SIG-M5 treated with dmso at 0.1 percent for 504 hours (cell line): ENCODE results near the gene ACBD4.

Experiments
- DNase-seq: peaks from one replicate; lab custom pipeline; 2025; ENCODE audit not compliant: unreplicated experiment; lab: John Stamatoyannopoulos, UW

The ACBD4 gene

DNA sequence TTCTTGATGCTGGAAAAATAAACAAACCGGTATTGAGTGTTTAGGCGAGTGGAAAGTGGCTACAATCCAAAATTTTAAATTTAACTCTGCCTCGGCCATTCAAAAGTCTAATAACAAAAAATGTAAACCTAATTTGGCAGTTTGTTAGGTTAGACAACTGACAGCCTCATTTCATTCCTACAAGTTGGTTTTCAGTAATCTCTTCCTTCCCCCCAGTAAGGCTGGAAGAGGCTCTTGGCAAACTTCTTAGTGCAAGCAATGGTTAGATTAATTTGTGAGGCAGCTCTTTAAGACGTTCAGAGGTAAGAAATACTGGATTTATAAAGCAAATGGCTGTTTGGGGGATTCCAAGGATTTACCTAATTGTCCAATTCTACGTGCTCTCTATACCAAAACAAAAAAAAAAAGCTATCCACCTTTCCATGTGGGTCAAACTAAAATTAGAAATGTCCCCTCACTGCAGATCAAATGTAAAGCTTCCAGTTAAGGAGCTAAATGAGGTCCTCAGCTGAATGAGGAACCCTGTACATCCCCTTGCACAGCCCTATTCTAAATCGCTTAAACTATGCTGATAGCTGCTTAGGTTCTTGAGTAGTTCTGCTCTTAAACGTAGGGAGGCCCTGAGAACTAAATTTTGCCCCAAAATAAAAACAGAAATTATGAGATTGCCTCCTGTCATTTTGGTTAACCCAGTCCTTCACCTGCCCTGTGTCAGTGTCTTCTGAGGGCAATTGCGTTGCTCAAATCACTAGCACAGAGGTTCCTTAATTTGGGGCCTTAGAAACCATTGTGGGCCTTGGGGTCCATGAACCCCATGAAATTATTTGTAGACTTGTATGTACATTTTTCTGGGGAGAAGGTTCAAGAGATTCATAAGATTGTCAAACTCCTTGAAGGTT, 15.7 kb downstream of the ACBD4 start:
- DNase-seq = peak; percentile 53

DNA sequence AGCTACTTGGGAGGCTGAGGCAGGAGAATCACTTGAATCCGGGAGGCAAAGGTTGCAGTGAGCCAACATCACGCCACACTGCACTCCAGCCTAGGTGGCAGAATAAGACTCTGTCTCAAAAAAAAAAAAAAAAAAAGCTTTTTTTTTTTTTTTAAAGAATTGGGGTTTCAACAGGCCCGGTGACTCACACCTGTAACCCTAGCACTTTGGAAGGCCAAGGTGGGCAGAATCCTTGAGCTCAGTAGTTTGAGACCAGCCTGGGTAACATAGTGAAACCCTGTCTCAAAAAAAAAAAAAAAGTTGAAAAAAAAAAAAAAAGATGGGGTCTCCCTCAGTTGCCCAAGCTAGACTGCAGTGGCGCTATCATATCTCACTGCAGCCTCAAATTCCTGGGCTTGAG, 19.5 kb downstream of the ACBD4 start:
- no peak for DNase-seq

DNA sequence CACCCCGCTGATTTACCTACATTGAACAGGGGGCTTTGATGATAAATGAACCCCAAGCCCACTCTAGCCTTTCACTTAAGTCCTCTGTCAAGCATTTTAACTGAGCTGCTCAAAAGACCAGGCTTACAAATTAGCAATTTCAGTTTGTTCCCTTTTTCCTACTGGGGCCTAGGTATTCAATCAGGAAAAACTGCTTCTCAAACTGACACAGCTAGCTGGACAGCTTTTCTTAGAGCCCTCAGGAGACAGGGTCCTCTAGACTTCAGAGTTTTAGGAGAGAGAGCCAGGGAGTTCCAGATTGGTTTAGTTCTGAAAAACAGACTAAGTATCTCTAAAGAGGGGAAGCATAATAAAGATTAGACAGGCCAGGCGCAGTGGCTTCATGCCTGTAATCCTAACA, 20.0 kb downstream of the ACBD4 start:
- DNase-seq = no peak

DNA sequence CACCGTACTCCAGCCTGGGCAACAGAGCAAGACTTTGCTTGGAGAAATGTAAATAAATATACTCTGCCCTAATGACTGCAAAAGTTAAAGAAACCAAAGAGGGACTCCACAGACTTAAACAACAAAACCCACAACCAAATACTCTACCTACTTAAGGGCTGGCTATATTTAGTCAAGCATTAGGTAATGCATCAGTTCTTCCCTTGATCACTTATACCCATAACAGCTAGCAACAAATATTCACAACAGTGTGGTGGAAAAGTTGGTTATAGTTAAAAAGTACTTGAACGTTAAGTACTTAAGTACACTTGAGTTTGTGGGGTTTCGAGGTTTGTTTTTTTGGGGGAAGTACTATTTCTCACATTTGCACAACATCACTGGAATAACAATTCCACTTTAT, 20.8 kb downstream of the ACBD4 start:
- no peak for DNase-seq

DNA sequence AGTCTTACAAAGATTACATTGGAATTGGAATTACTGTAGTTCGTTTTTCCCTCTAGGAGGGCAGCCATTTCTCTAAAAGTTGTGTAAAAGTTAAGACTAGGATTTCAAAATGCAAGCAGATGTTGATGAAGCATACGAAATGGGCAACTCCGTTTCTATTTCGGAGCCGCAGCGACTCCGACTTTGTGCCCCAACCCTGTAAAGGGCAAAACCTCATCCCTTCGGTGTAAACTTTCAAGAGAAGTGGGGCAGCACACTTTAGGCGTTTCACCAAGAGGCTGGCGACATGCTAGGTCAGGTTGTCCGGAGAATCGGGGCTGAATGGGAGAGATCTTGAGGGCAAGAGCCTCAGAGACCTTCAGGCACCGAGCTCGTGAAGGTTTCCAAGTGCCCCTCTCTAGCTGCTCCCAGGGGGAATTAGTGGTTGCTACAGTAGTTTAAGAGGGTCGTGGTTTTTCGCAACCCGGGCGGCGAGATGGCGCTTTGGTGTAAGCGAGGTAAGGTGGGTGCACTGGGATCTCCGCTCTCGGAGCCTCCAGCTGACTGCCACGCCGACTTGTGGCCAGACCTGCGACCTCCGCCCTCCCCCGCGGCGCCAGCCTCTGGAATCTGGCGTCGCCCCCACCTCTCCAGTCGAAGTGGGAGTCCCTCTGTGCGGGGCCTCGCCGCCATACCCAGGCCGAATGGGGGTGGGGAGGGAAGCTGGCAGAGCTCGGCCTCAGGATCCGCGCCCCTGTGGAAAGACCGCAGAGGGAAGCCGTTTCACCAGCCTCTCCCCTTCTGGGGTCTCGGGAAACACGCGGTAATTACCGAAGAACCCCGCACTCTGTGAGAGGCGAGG, 25.2 kb downstream of the ACBD4 start:
- peak; percentile 59 for DNase-seq

DNA sequence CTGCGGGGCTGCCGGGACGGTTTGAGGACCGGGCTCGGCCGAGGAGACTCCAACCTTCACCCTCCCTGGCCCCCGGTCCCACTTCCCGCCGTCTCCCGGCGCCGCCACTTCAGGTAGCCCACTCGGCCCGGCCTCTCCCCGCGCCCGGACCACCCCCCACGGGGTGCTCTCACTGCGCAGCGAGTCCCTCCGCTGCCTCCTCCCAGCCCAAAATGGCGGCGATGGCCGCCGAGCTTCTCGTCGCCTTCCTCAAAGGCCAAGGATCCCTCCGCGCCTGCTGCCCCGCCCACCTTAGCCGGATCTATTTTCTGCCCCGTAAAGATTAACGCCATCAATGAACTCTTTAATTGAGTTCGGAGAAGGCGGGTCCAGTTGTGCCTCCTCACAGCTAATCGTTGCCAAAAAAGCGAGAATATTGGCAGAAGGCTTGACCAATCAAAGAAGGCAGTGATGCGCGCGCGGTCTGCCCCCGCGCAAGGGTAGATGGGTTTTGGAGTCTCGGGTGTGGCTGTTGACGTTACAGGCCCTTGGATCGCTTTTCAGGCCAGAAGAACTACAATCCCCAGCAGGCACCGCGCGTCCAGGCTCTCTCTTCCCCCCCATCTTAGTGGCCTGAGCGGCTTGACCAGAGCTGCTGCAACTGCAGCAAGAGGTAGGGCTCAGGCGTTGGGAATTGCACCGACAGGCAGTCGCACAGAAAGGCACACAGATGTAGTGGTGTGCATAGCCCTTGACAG, 26.0 kb downstream of the ACBD4 start, which contains the start of gene HEXIM2:
HEXIM2 (plus strand) TSS at position 588 of the 737 bp plus-strand sequence. CDS start 919 bp downstream, outside the sequence.
- DNase-seq = peak; percentile 99

DNA sequence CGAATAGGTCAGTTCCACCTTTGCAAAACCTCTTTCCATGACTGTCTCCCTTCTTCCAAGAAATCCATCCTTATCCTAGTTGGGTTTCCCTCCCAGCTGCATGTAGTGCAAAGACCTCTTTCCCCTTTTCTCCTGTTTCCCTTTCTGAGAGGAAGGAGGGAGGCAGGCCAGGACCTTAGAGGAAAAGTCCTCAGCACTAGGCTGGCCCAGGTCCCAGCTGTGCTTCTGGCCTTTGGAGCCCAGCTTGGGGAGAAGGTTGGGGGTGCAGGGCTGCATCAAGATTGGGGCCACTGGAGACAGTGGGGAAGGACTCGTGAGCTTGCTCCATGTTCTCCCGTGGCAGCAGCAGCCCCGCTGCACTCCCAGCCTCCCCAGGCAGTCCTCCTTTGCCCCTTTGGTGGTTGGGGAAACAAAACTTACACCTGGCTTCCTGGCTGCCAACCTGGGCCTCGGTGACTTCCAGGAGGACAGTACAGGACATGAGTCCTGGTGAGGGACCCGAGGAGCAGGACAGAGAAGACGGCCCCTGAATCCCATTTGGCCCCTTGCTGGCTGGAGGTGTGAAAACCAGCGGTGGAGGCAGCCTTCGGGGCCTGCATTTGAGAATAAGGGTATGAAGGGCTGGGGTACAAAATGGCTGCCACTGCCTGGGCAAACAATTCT, 26.7 kb downstream of the ACBD4 start:
- DNase-seq = no peak

DNA sequence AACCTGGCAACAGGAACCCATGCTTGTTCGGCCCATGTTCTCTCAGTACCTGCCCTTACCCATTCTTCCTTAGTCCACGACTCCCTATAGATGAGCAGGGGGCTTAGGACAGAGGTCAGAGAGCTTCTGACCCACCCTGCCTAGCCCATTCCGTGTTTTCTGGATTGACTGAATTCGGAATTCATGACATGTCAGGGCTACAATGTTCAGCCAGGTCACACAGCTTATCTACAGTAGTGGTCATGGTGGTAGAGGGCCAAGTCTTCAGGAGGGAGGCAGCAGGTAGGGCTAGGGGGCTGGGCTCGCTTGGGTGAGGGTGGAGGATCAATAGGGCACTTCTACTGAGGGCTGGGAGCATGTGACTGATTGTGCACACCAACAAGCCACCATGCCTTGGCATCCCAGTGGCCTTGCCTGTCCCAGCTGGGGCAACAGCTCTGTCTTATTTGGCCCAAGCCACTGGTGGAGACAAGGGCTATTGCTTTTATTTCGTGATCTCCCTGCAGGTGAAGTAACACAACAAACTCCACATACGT, 29.3 kb downstream of the ACBD4 start:
- DNase-seq = no peak

DNA sequence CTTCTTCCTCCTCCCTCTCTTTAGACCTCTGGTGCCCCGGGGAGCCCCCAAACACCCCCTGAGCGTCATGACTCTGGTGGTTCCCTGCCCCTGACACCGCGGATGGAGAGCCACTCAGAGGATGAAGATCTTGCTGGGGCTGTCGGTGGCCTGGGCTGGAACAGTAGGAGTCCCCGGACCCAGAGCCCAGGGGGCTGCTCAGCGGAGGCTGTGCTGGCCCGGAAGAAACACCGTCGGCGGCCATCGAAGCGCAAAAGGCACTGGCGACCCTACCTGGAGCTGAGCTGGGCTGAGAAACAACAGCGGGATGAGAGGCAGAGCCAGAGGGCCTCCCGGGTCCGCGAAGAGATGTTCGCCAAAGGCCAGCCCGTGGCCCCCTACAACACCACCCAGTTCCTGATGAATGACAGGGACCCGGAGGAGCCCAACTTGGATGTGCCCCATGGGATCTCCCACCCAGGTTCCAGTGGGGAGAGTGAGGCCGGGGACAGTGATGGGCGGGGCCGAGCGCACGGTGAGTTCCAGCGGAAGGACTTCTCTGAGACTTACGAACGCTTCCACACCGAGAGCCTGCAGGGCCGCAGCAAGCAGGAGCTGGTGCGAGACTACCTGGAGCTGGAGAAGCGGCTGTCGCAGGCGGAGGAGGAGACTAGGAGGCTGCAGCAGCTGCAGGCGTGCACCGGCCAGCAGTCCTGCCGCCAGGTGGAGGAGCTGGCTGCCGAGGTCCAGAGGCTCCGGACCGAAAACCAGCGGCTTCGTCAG, 33.7 kb downstream of the ACBD4 start:
- DNase-seq = no peak

DNA sequence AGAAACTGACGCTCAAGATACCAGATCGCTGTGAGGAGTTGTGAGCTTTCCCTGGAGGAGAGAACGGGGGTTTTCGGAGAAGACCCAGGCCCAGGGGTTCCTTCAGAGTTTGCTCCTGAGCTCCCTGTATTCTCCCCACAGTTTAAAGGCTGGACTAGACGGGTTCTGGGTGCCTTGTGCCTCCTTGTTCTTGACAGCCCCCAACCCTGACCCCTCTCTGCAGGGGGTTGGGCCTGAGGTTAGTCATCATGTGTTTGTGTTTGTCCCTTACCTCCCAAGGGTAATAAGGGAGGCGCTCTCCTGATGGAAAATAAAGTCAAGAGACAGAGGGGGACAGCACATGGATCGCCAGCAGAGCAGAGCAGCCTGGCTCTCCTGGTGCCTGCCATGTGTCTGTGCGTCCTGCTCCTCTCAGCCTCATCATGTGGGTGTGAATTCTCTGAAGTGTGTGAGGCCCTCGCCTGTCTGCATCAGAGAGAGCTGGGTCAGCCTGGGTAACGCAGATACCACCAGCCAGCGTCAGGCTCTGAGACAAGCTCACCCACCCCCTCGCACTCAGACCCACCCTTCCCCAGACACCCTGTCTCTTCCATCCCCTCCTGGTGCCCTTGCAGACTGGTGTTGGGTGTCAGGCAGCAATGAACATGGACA, 34.9 kb downstream of the ACBD4 start:
- no peak for DNase-seq

DNA sequence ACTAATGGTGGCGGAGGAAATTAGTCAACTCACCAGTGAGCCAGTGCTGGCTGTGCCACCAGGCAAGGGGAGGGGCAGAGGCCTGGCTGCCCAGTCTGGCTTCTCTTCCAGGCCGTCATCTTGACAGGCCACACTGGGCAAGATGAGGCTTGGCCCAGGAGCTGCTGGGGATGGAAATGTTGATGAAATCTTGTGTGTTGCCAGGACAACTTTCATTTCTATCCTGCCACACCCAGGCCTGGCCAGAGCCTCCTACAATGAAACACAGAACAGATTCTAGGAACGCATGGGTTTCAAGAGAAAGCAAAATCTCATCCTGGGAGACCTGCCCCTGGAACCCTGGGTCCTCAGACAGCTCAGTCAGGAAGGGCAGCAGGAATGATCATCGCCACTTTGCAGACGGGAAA, 35.4 kb downstream of the ACBD4 start:
- DNase-seq = peak; percentile 62

DNA sequence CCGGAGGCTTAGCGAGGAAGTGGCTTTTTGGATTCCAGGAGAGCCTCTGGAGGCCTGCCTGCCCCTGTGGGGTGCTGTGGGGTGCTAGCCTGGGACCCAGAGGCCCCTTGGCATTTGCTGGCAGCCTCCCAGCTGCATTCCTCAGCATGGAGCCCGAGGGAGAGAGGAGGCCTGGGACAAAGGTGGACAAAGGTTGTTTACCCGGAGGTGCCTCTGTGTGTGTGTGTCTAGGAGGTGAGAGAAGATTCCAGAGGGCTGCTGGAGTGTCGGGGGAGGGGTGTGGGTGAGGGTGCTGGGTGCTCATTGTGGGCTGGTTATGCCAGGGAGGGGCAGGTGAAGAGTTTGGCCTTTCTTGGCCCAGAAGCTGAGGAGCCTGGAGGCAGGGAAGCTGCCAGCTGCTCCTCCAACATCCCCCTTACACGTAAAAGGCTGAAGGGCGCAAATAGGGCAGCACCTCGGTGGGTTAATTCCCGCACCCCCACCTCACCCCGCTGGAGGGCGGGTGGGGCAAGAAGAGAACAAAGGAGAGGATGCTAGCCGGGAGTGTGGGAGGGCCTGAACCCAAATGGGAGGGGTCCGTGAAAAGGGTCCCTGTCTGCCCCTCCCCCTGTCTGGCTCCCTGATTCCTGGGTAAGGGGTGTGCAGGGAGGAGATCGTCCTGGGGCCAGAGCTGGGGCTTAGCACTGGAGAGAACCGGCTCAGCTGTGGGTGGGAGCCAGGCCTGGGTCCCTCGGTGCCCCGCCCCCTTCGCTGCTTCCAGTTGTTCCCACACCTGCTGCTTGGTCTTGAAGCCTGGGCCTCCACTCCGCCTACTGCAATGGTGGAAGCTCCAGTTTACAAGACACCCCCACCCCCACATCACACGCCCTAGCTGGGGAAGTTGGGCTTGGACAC, 36.1 kb downstream of the ACBD4 start:
- DNase-seq = peak; percentile 37

DNA sequence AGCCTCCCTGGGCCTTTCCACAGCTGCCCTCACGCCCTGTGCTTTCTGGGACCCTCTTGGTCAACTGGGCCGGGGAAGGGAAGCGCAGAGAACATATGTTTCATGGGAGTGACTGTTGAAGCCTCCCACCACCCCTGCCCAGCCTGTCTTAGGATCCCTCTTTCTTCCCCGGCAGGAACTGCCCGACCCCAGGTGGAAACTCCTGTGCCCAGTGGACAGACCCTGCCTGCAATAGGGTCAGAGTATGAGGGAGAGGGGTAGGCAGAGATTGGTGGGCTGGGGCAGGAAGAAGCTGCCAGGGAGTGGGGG, 36.7 kb downstream of the ACBD4 start:
- DNase-seq = no peak

DNA sequence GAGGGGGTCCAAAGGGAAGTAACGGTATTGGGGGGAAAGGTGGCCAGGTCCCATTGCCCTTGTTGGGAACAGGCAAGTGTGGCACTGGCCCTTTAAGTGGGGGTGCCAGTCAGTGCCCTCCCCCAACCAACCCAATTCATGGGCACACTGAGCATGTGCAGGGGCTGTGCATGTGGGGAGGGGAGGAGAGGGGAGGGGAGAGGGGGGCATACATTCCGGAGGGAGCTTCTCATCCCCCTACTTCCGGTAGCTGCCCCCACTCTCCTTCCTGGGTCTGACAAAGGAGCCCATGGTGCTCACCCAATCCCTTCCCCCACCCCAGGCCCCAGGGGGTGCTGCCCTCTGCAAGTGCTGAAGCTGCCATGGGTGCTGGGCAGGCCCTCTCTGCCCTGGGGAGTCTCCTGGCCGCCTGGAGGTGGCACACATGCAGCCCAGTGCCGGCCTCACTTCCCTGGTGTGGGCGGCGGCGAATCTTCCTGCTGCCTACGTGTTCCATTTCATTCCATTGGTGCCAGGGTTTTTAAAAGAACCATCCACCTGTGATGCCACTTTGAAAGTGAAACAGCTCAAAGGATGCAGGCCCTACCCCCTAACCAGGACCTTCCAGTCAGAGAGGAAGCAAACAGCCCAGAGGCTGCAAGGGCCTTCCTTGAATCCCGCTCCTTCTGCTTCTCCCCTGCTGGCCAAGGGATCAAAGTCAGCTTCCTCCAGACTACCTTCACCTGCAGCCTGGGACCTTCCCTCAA, 37.2 kb downstream of the ACBD4 start:
- DNase-seq = no peak

DNA sequence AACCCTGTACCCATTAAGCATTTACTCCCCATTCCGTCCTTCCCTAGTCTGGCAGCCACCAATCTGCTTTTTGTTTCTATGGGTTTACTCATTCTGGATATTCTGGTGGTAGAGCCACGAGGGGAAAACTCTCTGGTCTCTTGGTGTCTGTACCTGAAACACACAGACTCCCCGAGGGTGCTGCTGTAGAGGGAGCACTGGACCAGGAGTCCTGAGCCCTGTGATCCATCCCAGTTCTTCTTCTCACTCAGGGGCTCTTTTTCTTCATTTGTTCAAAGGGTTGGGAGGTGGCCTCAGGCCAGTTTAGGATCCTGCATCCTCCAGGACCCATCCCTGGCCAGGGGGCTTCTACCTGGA, 40.2 kb downstream of the ACBD4 start:
- no peak for DNase-seq

DNA sequence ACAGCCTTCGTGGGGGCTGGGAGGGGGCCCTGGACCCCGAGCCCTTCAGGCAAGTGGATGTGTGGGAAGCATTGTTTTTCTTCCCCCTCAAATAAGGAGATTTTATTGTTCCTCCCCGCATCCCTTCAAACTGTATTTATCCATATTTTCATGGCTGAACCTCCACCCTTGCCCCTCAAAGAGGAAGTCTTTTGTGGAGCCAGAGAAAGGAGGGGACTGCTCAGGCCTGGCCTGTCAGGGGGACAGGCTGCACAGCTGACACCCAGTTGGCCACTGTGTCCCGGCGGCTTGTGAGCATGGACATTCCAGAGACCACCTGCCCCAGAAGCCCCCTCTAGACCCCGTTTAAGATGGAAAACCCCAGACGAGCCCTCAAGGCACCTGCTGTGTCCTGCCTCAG, 42.1 kb downstream of the ACBD4 start:
- no peak for DNase-seq

DNA sequence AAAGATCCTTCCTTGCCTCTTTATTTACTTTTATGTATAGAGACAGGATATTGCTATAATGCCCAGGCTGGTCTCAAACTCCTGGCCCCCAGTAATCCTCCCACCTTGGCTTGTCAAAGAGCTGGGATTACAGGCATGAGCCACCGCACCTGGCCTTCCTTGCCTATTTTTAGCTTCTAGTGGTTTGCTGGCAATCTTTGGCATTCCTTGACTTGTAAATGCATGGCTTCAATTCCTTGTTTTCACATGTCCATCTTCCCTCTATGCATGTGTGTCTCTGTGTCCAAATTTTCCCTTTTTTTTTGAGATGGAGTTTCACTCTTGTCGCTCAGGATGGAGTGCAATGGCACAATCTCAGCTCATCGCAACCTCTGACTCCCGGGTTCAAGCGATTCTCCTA, 48.7 kb downstream of the ACBD4 start:
- DNase-seq = no peak

DNA sequence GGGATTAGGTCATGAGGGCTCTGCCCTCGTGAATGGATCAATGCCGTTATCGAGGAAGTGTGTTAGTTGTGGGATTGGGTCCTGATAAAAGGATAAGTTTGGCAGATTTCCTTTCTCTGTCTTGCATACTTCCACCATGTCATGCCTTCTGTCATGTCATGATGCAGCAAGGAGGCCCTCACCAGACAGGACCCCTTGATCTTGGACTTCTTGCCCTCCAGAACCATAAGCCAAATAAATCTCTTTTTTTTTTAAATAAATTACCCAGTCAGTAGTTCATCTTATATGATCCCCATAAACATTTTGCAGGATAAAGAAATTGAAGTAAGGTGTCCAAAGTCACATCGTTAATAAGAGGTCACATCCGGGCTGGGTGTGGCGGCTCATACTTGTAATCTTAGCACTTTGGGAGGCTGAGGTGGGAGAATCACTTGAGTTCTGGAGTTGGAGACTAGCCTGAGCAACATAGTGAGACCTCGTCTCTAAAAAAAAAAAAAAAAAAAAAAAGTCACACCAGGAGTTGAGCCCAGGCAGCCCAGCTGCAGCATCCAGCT, 51.4 kb downstream of the ACBD4 start:
- DNase-seq = no peak
